Neural progenitor cell (in vitro differentiated cells): ENCODE results near the gene TNFSF13B.

Experiments
- EZH2 ChIP-seq: fragments of 200-600 bp; sonication (generic); IDR thresholded peaks from 2 replicates; pipeline ENCODE4 v1.6.1; 2017; ENCODE audit warnings: antibody characterized with exemption, mild to moderate bottlenecking, moderate library complexity
- TF ChIP-seq, protein P1 (sequence below): fragments of 200-600 bp; sonication (generic); IDR thresholded peaks from 2 replicates; pipeline ENCODE4 v1.5.1; 2017; ENCODE audit warnings: antibody characterized with exemption, mild to moderate bottlenecking

GRCh38 chr13:108325863-108326262, 56.3 kb downstream of the TNFSF13B start:
- no peak for TF ChIP-seq EZH2
- TF ChIP-seq, protein P1, sequence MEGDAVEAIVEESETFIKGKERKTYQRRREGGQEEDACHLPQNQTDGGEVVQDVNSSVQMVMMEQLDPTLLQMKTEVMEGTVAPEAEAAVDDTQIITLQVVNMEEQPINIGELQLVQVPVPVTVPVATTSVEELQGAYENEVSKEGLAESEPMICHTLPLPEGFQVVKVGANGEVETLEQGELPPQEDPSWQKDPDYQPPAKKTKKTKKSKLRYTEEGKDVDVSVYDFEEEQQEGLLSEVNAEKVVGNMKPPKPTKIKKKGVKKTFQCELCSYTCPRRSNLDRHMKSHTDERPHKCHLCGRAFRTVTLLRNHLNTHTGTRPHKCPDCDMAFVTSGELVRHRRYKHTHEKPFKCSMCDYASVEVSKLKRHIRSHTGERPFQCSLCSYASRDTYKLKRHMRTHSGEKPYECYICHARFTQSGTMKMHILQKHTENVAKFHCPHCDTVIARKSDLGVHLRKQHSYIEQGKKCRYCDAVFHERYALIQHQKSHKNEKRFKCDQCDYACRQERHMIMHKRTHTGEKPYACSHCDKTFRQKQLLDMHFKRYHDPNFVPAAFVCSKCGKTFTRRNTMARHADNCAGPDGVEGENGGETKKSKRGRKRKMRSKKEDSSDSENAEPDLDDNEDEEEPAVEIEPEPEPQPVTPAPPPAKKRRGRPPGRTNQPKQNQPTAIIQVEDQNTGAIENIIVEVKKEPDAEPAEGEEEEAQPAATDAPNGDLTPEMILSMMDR = no peak
